ENCODE results near the gene RFX7.
A peak's percentile ranks its signal among the peaks of the same experiment; 100 is the strongest.

Gene RFX7

DNA sequence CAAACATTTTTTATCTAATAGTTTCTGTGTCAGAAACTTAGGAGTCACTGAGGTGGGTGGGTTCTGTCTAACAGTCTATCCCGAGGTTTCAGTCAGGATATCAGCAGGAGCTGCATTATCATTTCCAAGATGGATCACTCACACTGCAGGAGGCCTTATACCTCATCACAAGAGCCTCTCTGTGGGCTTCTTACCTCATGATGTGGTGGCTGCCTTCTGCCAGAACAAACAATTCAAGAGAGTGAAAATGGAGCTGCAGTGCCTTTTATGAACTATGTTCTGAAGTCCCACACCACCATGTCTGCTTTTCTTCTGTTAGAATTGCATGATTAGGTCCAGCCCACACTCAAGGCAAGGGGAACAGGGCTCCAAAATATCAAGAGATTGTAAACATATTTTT is 27.9 kb downstream of the RFX7 start:
- in situ Hi-C loops (cut with HindIII; ENCODE audit: low pct_ligation_motif_present, low sequenced_read_pairs), result no loop called here
- Histone ChIP-seq H3K27ac (peak overlapping the region; percentile 68), H3K27me3 (replicated peaks) (no peaks in the 10 kb centered on the region), H3K4me3 (ENCODE audit: low read depth, low read length) (no peak overlapping the region), H3K36me3 (replicated peaks) (no peaks in the 10 kb centered on the region)
- peak; percentile 96 for DNase-seq
- TF ChIP-seq, protein P1, sequence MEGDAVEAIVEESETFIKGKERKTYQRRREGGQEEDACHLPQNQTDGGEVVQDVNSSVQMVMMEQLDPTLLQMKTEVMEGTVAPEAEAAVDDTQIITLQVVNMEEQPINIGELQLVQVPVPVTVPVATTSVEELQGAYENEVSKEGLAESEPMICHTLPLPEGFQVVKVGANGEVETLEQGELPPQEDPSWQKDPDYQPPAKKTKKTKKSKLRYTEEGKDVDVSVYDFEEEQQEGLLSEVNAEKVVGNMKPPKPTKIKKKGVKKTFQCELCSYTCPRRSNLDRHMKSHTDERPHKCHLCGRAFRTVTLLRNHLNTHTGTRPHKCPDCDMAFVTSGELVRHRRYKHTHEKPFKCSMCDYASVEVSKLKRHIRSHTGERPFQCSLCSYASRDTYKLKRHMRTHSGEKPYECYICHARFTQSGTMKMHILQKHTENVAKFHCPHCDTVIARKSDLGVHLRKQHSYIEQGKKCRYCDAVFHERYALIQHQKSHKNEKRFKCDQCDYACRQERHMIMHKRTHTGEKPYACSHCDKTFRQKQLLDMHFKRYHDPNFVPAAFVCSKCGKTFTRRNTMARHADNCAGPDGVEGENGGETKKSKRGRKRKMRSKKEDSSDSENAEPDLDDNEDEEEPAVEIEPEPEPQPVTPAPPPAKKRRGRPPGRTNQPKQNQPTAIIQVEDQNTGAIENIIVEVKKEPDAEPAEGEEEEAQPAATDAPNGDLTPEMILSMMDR (IDR thresholded peaks at IDR 0.05; ENCODE audit: low read depth, low read length, missing control alignments), result no peak

DNA sequence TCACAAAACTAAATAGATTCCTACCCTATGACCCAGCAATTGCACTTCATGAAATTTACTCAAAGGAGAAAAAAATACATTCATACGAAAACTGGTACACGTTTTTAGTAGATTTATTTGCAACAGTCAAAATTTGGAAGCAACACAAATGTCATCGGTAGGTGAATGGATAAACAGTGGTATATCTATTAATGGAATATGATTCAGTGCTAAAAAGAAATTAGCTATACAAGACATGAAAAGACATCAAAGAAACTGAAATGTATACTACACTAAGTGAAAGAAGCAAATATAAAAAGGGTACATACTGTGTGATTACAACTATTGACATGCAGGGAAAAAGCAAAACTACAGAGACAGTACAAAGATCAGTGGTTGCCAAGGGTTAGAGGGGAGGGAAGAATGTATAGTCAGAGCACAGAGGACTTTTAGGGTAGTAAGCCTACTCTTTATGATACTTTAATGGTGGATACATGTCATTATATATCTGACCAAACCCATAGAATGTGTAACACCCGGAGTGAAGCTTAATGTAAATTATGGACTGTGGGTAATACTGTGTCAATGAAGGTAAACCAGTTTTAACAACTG is 31.6 kb downstream of the RFX7 start:
- Histone ChIP-seq H3K27me3 (replicated peaks) (no peaks in the 10 kb centered on the region), H3K36me3 (replicated peaks) (no peaks in the 10 kb centered on the region), H3K4me3 (ENCODE audit: low read depth, low read length) (no peak overlapping the region), H3K27ac (no peak overlapping the region)
- DNase-seq, result no peak
- in situ Hi-C loops (cut with HindIII; ENCODE audit: low pct_ligation_motif_present, low sequenced_read_pairs), result no loop called here
- TF ChIP-seq, protein P1 (IDR thresholded peaks at IDR 0.05; ENCODE audit: low read depth, low read length, missing control alignments), result no peak

DNA sequence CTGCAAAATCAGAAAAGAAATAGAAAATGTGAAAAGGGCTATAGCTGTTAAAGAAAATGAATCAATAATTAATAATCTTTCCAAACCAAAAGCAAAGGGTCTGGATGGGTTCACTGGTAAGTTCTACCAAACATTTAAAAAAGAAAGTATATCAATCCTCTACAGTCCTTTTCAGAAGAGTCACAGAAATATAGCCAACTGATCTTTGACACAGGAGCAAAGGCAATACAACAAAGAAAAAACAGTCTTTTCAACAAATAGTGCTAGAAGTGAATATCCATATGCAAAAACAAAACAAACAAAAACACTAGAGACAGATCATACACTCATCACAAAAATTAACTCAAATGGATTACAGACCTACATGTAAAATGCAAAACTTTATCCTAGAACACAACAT is 32.6 kb downstream of the RFX7 start:
- DNase-seq, result no peak
- in situ Hi-C loops (cut with HindIII; ENCODE audit: low pct_ligation_motif_present, low sequenced_read_pairs), result no loop called here
- TF ChIP-seq, protein P1 (IDR thresholded peaks at IDR 0.05; ENCODE audit: low read depth, low read length, missing control alignments), result no peak
- Histone ChIP-seq H3K4me3 (ENCODE audit: low read depth, low read length) (no peak overlapping the region), H3K27me3 (replicated peaks) (no peaks in the 10 kb centered on the region), H3K27ac (no peak overlapping the region), H3K36me3 (replicated peaks) (no peaks in the 10 kb centered on the region)

DNA sequence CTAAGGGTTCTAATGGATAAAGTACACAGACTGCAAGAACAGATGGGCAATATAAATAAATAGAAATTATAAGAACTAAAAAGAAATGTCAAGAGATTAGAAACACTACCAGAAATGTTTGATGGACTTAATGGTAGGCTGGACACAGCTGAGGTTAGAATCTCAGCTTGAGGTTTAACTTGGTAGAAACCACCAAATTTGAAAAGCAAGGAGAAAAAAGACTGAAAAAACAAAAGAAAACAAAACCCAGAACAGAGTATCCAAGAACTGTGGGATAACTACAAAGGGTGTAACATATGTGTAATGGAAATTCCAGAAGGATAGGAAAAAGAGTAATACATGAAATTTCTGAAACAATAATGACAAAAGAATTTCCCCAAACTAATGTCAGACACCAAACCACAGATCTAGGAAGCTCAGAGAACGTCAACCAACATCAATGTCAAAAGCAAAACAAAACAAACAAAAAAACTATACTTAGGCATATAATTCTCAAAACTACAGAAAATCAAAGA is 35.0 kb downstream of the RFX7 start:
- Histone ChIP-seq H3K27ac (no peak overlapping the region), H3K36me3 (replicated peaks) (no peaks in the 10 kb centered on the region), H3K27me3 (replicated peaks) (no peaks in the 10 kb centered on the region), H3K4me3 (ENCODE audit: low read depth, low read length) (no peak overlapping the region)
- DNase-seq, result no peak
- in situ Hi-C loops (cut with HindIII; ENCODE audit: low pct_ligation_motif_present, low sequenced_read_pairs), result no loop called here
- TF ChIP-seq, protein P1 (IDR thresholded peaks at IDR 0.05; ENCODE audit: low read depth, low read length, missing control alignments), result no peak

DNA sequence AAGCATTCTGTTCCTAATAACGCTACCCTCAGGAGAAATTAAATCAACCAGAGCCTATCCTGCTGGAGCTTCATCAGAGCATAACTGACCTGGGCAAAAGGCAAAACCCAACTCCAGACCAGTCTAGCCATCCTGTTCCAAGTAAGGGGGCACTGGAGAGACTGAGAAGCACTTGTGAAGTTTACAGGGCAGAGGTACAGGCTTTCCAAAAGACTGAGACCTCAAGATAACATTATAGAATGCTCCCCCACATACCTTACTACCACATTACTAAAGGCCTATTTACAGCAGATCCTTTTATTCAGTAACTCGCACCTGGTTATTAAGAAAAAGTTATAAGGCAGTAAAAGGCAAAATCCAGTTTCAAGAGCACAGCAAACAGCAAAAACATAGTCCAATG is 35.5 kb downstream of the RFX7 start:
- no peak for DNase-seq
- TF ChIP-seq, protein P1 (IDR thresholded peaks at IDR 0.05; ENCODE audit: low read depth, low read length, missing control alignments), result no peak
- H3K27ac ChIP-seq, result no peak overlapping the region
- H3K4me3 ChIP-seq (ENCODE audit: low read depth, low read length), result no peak overlapping the region
- no peaks in the 10 kb centered on the region for H3K36me3 ChIP-seq (replicated peaks)
- H3K27me3 ChIP-seq (replicated peaks), result no peaks in the 10 kb centered on the region
- in situ Hi-C loops (cut with HindIII; ENCODE audit: low pct_ligation_motif_present, low sequenced_read_pairs), result no loop called here

DNA sequence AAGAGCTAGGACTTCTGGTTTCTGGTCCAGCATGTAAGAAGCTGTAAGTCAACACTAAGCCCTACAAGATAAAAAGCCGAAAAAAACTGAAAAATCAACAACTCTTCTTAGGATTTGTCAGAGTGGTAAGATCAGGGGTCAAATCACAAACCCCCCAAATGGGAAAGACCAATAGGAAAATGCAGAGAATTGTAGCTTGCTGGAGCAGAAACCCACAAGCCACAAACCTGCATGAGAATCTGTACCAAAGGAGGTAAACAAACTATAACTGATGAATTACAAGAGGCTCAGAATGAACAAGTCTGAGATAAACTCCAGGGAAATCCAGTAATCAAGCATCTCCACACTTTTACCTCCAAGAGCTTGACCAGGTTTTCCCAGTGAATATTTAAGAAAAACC is 36.0 kb downstream of the RFX7 start:
- Histone ChIP-seq H3K27ac (no peak overlapping the region), H3K27me3 (replicated peaks) (no peaks in the 10 kb centered on the region), H3K36me3 (replicated peaks) (no peaks in the 10 kb centered on the region), H3K4me3 (ENCODE audit: low read depth, low read length) (no peak overlapping the region)
- TF ChIP-seq, protein P1 (IDR thresholded peaks at IDR 0.05; ENCODE audit: low read depth, low read length, missing control alignments), result no peak
- DNase-seq, result no peak
- in situ Hi-C loops (cut with HindIII; ENCODE audit: low pct_ligation_motif_present, low sequenced_read_pairs), result no loop called here

Data from brain microvascular endothelial cell (primary cell).